ENCODE data around the gene POLR2C.

DNA sequence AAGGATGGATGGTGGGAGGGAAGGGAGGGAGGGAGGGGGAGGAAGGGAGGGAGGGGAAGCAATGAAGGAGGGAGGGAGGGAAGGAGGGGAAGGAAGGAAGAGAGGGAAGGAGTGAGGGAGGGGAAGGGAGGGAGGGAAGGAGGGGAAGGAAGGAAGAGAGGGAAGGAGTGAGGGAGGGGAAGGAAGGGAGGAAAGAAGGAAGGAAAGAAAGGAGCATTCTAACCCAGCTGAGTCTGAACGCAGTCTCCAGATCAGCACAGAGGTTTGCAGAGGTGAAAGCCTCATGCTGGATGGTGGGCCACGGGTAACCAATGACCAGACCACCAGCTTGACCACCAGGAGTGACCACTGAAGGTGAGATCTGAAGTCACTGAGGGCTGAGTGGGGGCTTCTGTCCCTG lies 39.3 kb upstream of the POLR2C start:
- TF ChIP-seq MYC (IDR thresholded peaks at IDR 0.05; ENCODE audit: insufficient read depth, insufficient read length, insufficient replicate concordance, low read length, severe bottlenecking): no peak
- TF ChIP-seq, protein P1, sequence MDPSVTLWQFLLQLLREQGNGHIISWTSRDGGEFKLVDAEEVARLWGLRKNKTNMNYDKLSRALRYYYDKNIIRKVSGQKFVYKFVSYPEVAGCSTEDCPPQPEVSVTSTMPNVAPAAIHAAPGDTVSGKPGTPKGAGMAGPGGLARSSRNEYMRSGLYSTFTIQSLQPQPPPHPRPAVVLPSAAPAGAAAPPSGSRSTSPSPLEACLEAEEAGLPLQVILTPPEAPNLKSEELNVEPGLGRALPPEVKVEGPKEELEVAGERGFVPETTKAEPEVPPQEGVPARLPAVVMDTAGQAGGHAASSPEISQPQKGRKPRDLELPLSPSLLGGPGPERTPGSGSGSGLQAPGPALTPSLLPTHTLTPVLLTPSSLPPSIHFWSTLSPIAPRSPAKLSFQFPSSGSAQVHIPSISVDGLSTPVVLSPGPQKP (IDR thresholded peaks at IDR 0.05; ENCODE audit: low read depth, low read length): no peak
